HFF-Myc (cell line): Measurements from ENCODE around the gene CLN5.
A peak's percentile ranks its signal among the peaks of the same experiment; 100 is the strongest.

Experiments used
- DNase-seq: peaks from one replicate; pipeline ENCODE4 v3.0.0-alpha.2; 2011; ENCODE audit warnings: low read depth; ENCODE audit errors: extremely low read depth
- H3K4me3 ChIP-seq: replicated peaks from 2 replicates; pipeline ENCODE4 v1.5.1; 2011; ENCODE audit warnings: low read depth, mild to moderate bottlenecking, control low read depth, low read length
- TF ChIP-seq, protein P1 (sequence below): IDR thresholded peaks from 2 replicates; pipeline ENCODE4 v1.5.1; 2012; ENCODE audit warnings: mild to moderate bottlenecking, low read depth, low read length, control low read depth; ENCODE audit errors: missing control alignments

Gene CLN5

DNA sequence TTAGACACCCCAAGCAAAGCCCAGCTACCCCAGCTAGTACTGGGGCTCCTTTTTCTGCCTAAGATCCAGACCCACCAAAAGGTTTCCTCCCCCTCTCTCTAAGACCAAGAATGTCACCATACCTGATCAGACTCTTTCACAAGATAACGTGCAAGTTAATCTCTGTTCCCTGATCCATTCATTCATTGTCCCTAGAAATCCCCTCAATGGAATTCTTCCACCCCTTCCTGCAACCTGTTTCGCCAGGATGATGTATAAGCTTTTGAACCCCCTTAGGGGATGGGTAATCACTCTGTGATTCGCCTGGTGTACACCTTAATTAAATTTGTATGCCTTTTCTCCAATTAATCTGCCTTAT is 17.3 kb upstream of the CLN5 start:
- H3K4me3 ChIP-seq, result no peak overlapping the region
- no peak for DNase-seq
- TF ChIP-seq, protein P1, sequence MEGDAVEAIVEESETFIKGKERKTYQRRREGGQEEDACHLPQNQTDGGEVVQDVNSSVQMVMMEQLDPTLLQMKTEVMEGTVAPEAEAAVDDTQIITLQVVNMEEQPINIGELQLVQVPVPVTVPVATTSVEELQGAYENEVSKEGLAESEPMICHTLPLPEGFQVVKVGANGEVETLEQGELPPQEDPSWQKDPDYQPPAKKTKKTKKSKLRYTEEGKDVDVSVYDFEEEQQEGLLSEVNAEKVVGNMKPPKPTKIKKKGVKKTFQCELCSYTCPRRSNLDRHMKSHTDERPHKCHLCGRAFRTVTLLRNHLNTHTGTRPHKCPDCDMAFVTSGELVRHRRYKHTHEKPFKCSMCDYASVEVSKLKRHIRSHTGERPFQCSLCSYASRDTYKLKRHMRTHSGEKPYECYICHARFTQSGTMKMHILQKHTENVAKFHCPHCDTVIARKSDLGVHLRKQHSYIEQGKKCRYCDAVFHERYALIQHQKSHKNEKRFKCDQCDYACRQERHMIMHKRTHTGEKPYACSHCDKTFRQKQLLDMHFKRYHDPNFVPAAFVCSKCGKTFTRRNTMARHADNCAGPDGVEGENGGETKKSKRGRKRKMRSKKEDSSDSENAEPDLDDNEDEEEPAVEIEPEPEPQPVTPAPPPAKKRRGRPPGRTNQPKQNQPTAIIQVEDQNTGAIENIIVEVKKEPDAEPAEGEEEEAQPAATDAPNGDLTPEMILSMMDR, result no peak

DNA sequence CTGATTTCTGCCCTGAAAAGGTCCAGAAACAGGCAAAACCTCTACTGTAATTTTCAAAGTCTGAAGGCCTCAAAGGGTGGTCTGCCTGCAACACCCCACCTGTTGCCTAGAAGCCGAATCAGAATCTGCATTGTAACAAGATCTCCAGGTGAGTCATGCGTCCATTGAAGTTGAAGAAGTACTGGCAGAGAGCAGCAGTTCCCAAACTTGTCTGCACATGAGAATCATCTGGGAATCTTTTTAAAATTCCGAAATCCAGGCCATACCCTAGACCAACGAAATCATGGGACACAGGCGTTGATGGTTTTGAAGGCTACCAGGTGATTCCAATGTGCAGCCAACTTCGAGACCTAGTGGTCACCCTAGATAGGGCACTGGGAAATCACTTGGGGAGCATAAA is 16.0 kb upstream of the CLN5 start:
- TF ChIP-seq, protein P1, result no peak
- H3K4me3 ChIP-seq, result no peak overlapping the region

DNA sequence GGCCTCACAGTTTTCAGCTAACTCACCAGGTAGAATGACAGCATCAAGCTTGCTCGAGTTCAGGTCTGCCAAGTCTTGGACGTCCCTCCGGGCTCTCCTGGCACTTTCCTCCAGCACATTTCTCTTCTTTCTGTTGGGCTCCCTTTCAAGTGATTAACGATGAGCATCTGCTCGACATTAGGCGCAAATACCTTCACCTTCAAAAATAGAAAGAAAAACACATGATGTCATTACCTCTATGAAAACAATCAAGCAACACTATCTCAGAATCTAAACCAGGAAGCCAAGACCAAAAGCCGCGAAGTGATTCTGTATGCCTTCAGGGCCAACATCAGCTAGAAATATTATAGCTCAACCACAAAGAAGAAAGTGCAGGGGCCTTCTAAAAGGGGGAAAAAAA is 15.4 kb upstream of the CLN5 start:
- TF ChIP-seq, protein P1, result no peak
- peak; percentile 67 for DNase-seq
- no peak overlapping the region for H3K4me3 ChIP-seq

More for the DNA sequence above, 16.0 kb upstream of the CLN5 start:
- DNase-seq, result no peak

DNA sequence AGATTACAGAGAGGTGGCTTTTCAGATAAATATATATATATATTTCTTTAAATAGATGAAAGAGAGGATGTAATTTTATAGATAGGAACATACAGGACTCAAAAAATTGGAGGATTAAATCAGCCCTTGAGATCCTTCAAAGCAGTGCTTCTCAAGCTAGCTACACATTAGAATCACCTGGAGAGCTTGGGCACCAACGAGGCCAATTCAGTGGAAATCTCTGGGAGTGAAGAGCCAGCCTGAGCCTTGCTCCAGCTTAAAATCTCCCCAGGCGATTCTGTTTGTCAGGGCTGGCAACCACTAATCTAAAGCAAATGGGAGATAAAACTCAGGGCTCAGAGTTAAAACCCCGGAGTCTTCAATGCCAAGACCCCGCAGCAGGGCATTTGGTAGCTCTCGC is 15.0 kb upstream of the CLN5 start:
- no peak for DNase-seq
- TF ChIP-seq, protein P1, result no peak
- no peak overlapping the region for H3K4me3 ChIP-seq

DNA sequence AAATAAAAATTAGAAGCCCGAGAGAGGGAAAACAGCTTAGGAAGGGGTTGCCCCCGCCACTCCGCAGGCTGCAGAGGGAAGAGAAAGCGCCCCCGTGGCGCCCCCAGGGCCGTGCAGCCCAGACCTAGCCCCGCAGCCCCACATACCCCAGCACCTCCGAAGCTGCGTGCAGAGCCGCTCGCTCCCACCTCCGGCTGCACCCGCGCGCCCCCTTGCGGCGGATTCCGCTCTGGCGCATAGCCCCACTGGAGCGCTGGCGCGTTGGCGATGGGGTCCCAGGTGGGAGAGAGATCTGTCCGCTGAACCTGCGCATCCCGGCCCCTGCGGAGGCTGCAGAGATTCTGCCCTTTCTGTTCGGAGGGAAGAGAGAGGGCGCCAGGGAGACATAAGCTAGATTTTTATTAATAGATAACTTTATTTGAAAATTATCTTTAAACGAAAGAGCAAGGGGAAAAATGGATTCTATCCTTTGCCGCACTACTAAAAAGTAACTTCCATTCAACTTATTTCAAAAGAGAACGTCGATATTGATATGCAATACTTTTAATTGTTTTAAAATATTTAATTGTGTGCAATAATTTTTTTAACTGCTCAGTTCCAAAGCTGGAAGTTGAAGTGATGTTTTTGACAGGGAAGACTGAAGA is 11.7 kb upstream of the CLN5 start:
- no peak overlapping the region for H3K4me3 ChIP-seq
- TF ChIP-seq, protein P1, result peak; percentile 96
- DNase-seq, result no peak

DNA sequence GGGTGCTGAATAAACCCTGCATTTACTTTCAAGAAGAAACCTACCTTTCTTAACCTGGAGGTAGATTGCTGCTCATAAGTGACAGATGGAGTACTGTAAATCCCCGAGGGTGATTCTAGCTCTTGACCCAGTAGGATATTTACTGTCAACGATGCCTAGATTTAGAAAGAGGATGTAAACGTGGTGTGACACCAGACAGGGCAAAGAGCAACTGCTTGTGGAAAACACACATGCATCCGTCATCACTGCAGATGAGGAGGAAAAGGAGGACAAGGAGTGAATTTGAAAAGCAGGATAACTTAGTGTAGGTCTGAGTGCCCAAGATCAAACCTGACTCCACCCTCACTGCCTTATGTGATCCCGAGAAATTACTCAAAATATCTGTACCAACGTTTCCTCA is 9.8 kb upstream of the CLN5 start:
- no peak for DNase-seq
- no peak overlapping the region for H3K4me3 ChIP-seq
- TF ChIP-seq, protein P1, result no peak

DNA sequence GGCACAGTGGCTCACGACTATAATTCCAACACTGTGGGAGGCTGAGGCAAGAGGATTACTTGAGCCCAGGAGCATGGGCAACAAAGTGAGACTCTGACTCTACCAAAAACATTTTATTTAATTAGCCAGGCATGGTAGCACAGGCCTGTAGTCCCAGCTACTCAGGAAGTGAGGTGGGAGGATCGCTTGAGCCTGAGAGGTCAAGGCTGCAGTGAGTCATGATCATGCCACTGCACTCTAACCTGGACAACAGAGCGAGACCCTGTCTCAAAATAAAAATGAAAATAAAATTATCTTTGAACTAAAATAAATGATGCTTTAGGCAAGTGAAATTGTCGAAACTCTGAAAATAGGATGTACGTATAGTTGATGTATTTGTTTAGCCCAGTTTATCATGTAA is 8.2 kb upstream of the CLN5 start:
- no peak overlapping the region for H3K4me3 ChIP-seq
- TF ChIP-seq, protein P1, result no peak
- no peak for DNase-seq
